MM.1S (cell line): Measurements from ENCODE around the gene CRTC3.

Source experiments
- DNase-seq: peaks from one replicate; pipeline ENCODE4 v3.0.0-alpha.2; 2015
- H2AFZ ChIP-seq: fragments of 300-600 bp; sonication (generic); 2 replicates; pipeline ENCODE4 v1.6.0; 2016; ENCODE audit warnings: antibody characterized with exemption, low read length
- H3F3A ChIP-seq: fragments of 300-600 bp; sonication (generic); 2 replicates; pipeline ENCODE4 v1.6.1; 2016; ENCODE audit warnings: mild to moderate bottlenecking, antibody characterized with exemption, low read length, moderate library complexity, mixed read lengths; ENCODE audit not compliant: insufficient read depth
- H3K27ac ChIP-seq: fragments of 300-600 bp; sonication (generic); 2 replicates; pipeline ENCODE4 v1.5.1; 2016; ENCODE audit warnings: mild to moderate bottlenecking, low read length
- H3K27me3 ChIP-seq: fragments of 300-600 bp; sonication (generic); replicated peaks from 2 replicates; pipeline ENCODE4 v1.6.0; 2016; ENCODE audit warnings: low read length; ENCODE audit not compliant: insufficient read depth
- H3K36me3 ChIP-seq: fragments of 300-600 bp; sonication (generic); replicated peaks from 2 replicates; pipeline ENCODE4 v1.6.1; 2016; ENCODE audit warnings: mild to moderate bottlenecking, low read length, mixed read lengths; ENCODE audit not compliant: insufficient read depth
- H3K4me1 ChIP-seq: fragments of 300-600 bp; sonication (generic); 2 replicates; pipeline ENCODE4 v1.6.1; 2016; ENCODE audit warnings: low read length, mixed read lengths
- H3K4me2 ChIP-seq: fragments of 300-600 bp; sonication (generic); 2 replicates; pipeline ENCODE4 v1.6.0; 2016; ENCODE audit warnings: low read depth, low read length
- H3K4me3 ChIP-seq: fragments of 300-600 bp; sonication (generic); 2 replicates; pipeline ENCODE4 v1.5.1; 2016; ENCODE audit warnings: low read length, mixed read lengths
- H3K79me2 ChIP-seq: fragments of 300-600 bp; sonication (generic); 2 replicates; pipeline ENCODE4 v1.6.1; 2016; ENCODE audit warnings: mixed run types, low read length, mixed read lengths
- H3K9ac ChIP-seq: fragments of 300-600 bp; sonication (generic); 2 replicates; pipeline ENCODE4 v1.6.1; 2016; ENCODE audit warnings: low read length, mixed read lengths
- H3K9me2 ChIP-seq: fragments of 300-600 bp; sonication (generic); replicated peaks from 2 replicates; pipeline ENCODE4 v1.6.1; 2016; ENCODE audit warnings: mild to moderate bottlenecking, low read length, mixed read lengths; ENCODE audit not compliant: insufficient read depth
- H3K9me3 ChIP-seq: fragments of 300-600 bp; sonication (generic); replicated peaks from 2 replicates; pipeline ENCODE4 v1.6.1; 2016; ENCODE audit warnings: mild to moderate bottlenecking, low read length, mixed read lengths; ENCODE audit not compliant: insufficient read depth
- H4K20me1 ChIP-seq: fragments of 300-600 bp; sonication (generic); 2 replicates; pipeline ENCODE4 v1.6.1; 2016; ENCODE audit warnings: mild to moderate bottlenecking, low read length, moderate library complexity, mixed read lengths; ENCODE audit not compliant: insufficient read depth
- CTCF ChIP-seq: fragments of 300-600 bp; sonication (generic); IDR thresholded peaks from 2 replicates; pipeline ENCODE4 v1.5.1; 2016; ENCODE audit warnings: antibody characterized with exemption, low read length, mixed read lengths
- EZH2 ChIP-seq: fragments of 300-600 bp; sonication (generic); optimal IDR thresholded peaks from 2 replicates; pipeline ENCODE3; 2017; ENCODE audit warnings: low read depth, mild to moderate bottlenecking, antibody characterized with exemption, low read length, mixed read lengths
- EZH2phosphoT487 ChIP-seq: fragments of 300-600 bp; sonication (generic); IDR thresholded peaks from 2 replicates; pipeline ENCODE4 v1.6.1; 2018; ENCODE audit warnings: antibody characterized with exemption, low read length

The CRTC3 gene

GRCh38 chr15:90563463-90563862 is 33.7 kb downstream of the CRTC3 start:
- DNase-seq, result no peak
- Histone ChIP-seq H3K4me1 (no peaks in the 10 kb centered on the region), H3K9ac (no peak overlapping the region), H3K36me3 (no peaks in the 10 kb centered on the region), H3K27me3 (no peaks in the 10 kb centered on the region), H3K4me2 (no peak overlapping the region), H3F3A (no peaks in the 10 kb centered on the region), H3K4me3 (no peak overlapping the region), H2AFZ (no peak overlapping the region), H3K9me2 (no peaks in the 10 kb centered on the region), H3K9me3 (no peaks in the 10 kb centered on the region), H4K20me1 (no peaks in the 10 kb centered on the region), H3K79me2 (no peaks in the 10 kb centered on the region), H3K27ac (no peak overlapping the region)
- TF ChIP-seq CTCF, result no peak
- TF ChIP-seq EZH2phosphoT487, result no peak
- TF ChIP-seq EZH2, result no peak

GRCh38 chr15:90564051-90564450 is 34.3 kb downstream of the CRTC3 start:
- H3K4me1 ChIP-seq, result no peaks in the 10 kb centered on the region
- no peak overlapping the region for H3K27ac ChIP-seq
- no peak overlapping the region for H2AFZ ChIP-seq
- no peaks in the 10 kb centered on the region for H3F3A ChIP-seq
- TF ChIP-seq EZH2 (no peak), EZH2phosphoT487 (no peak), CTCF (no peak)
- no peak overlapping the region for H3K4me3 ChIP-seq
- no peaks in the 10 kb centered on the region for H3K9me2 ChIP-seq
- no peak for DNase-seq
- H3K27me3 ChIP-seq, result no peaks in the 10 kb centered on the region
- H3K36me3 ChIP-seq, result no peaks in the 10 kb centered on the region
- H3K9me3 ChIP-seq, result no peaks in the 10 kb centered on the region
- H3K79me2 ChIP-seq, result no peaks in the 10 kb centered on the region
- no peak overlapping the region for H3K9ac ChIP-seq
- no peak overlapping the region for H3K4me2 ChIP-seq
- H4K20me1 ChIP-seq, result no peaks in the 10 kb centered on the region

- Histone ChIP-seq H3F3A (no peaks in the 10 kb centered on the region), H3K79me2 (no peaks in the 10 kb centered on the region)
- TF ChIP-seq CTCF (no peak), EZH2phosphoT487 (no peak), EZH2 (no peak)
These were observed 34.9 kb downstream of the CRTC3 start for GRCh38 chr15:90564590-90564989.

More at GRCh38 chr15:90564590-90564989, 34.9 kb downstream of the CRTC3 start:
- no peak for DNase-seq
- Histone ChIP-seq H3K4me3 (no peak overlapping the region), H3K9ac (no peak overlapping the region), H3K27ac (no peak overlapping the region), H4K20me1 (no peaks in the 10 kb centered on the region), H3K36me3 (no peaks in the 10 kb centered on the region), H3K4me1 (no peaks in the 10 kb centered on the region), H3K27me3 (no peaks in the 10 kb centered on the region), H3K4me2 (no peak overlapping the region), H3K9me2 (no peaks in the 10 kb centered on the region), H2AFZ (no peak overlapping the region), H3K9me3 (no peaks in the 10 kb centered on the region)
